KMS-11 (cell line): ENCODE results near the gene DTNBP1.

ENCODE experiments used
- H2AFZ ChIP-seq: fragments of 200-600 bp; sonication (generic); 2 replicates; pipeline ENCODE4 v1.6.1; 2016; ENCODE audit warnings: antibody characterized with exemption, mixed run types, low read depth
- H3K27ac ChIP-seq: fragments of 200-600 bp; sonication (generic); 2 replicates; pipeline ENCODE4 v1.6.1; 2016; ENCODE audit warnings: mild to moderate bottlenecking, mixed run types
- H3K27me3 ChIP-seq: fragments of 200-600 bp; sonication (generic); 2 replicates; pipeline ENCODE4 v1.6.1; 2017; ENCODE audit warnings: mild to moderate bottlenecking, low read depth, mixed run types, moderate library complexity; ENCODE audit not compliant: insufficient read depth
- H3K36me3 ChIP-seq: fragments of 200-600 bp; sonication (generic); 2 replicates; pipeline ENCODE4 v1.6.1; 2017; ENCODE audit warnings: mild to moderate bottlenecking, mixed run types; ENCODE audit not compliant: insufficient read depth
- H3K4me1 ChIP-seq: fragments of 200-600 bp; sonication (generic); 2 replicates; pipeline ENCODE4 v1.6.1; 2016; ENCODE audit warnings: mild to moderate bottlenecking, low read depth, mixed run types; ENCODE audit not compliant: poor library complexity, severe bottlenecking
- H3K4me2 ChIP-seq: fragments of 200-600 bp; sonication (generic); 2 replicates; pipeline ENCODE4 v1.7.0; 2016; ENCODE audit warnings: mild to moderate bottlenecking, mixed run types
- H3K4me3 ChIP-seq: fragments of 200-600 bp; sonication (generic); IDR thresholded peaks from 2 replicates; pipeline ENCODE4 v1.6.1; 2017; ENCODE audit warnings: low read depth, low read length, mixed read lengths; ENCODE audit not compliant: insufficient read depth
- H3K79me2 ChIP-seq: fragments of 200-600 bp; sonication (generic); 2 replicates; pipeline ENCODE4 v1.6.1; 2016; ENCODE audit warnings: low read depth, mixed run types; ENCODE audit not compliant: insufficient read depth
- H3K9ac ChIP-seq: fragments of 200-600 bp; sonication (generic); 2 replicates; pipeline ENCODE4 v1.6.1; 2016; ENCODE audit warnings: mild to moderate bottlenecking, mixed run types
- H4K20me1 ChIP-seq: fragments of 200-600 bp; sonication (generic); 2 replicates; pipeline ENCODE4 v1.6.1; 2016; ENCODE audit warnings: mild to moderate bottlenecking, mixed run types; ENCODE audit not compliant: insufficient read depth
- CTCF ChIP-seq: fragments of 200-600 bp; sonication (generic); conservative IDR thresholded peaks from 2 replicates; pipeline ENCODE4 v1.6.1; 2017; ENCODE audit warnings: low read depth, mild to moderate bottlenecking, antibody characterized with exemption, low read length, moderate library complexity, mixed read lengths

The DTNBP1 gene

DNA sequence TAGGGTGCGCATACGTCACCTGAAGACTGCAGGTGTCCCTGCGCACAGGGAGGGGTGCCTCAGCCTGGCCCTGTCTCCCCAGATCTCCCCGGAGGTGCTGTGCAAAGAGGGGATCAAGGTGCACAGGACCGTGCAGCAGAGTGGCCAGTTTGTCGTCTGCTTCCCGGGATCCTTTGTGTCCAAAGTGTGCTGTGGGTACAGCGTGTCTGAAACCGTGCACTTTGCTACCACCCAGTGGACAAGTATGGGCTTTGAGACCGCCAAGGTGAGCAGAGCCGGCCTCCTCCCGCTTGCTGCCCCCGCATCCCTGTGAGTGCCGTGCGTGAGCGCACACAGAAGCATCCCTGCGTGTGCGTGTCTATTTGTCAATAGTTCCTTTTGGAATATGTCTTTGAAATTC lies 150.7 kb downstream of the DTNBP1 start:
- Histone ChIP-seq H4K20me1 (no peaks in the 10 kb centered on the region), H3K9ac (no peak overlapping the region), H3K4me2 (no peak overlapping the region), H3K79me2 (no peaks in the 10 kb centered on the region), H3K27ac (no peak overlapping the region), H3K27me3 (no peaks in the 10 kb centered on the region), H3K36me3 (no peaks in the 10 kb centered on the region), H3K4me3 (no peak overlapping the region), H2AFZ (no peak overlapping the region), H3K4me1 (no peaks in the 10 kb centered on the region)
- no peak for TF ChIP-seq CTCF

DNA sequence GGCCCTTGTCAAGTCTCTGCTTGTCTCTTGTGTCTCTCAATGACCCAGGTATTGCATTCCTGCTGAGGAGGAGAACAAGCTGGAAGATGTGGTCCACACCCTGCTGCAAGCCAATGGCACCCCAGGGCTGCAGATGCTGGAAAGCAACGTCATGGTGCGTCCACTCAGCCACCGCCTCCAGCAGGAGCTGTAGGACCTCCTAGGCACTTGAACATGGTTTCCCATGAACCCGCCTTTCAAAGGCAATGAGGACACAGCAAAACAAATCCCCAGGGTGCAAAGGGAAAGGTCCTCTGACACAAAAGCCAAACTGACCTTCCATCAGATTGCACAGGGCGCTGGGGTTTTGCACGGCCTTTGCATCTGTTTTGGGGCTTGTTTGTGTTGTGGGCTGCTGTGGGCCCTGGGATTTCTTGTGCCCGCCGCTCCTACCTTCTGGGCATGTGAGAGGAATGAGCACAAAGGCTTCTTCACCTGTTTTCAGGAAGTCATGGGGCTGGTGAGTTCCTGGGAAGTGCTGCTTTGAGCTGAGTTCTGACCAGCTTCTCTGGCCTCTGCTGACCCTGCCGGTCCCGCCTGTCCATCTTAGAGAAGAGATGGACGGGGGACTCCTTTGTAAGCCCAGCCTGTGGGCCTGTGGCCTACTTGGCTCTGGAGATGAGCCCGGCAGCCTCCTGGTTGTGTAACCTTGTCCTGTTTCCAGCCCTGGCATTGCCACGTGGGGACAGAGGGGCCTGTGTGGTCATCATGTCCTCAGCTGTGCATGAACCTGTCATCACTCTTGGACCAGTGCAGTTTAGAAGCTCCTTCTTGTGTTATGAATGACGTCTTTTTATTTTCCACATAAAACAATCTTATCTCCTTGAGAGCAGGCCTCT lies 151.3 kb downstream of the DTNBP1 start:
- no peak for TF ChIP-seq CTCF
- Histone ChIP-seq H3K79me2 (no peaks in the 10 kb centered on the region), H2AFZ (no peak overlapping the region), H4K20me1 (no peaks in the 10 kb centered on the region), H3K4me3 (no peak overlapping the region), H3K9ac (no peak overlapping the region), H3K27me3 (no peaks in the 10 kb centered on the region), H3K4me1 (no peaks in the 10 kb centered on the region), H3K4me2 (no peak overlapping the region), H3K36me3 (no peaks in the 10 kb centered on the region), H3K27ac (no peak overlapping the region)

GRCh38 chr6:15510536-15511247 lies 152.1 kb downstream of the DTNBP1 start:
- Histone ChIP-seq H4K20me1 (no peaks in the 10 kb centered on the region), H3K36me3 (no peaks in the 10 kb centered on the region)

DNA sequence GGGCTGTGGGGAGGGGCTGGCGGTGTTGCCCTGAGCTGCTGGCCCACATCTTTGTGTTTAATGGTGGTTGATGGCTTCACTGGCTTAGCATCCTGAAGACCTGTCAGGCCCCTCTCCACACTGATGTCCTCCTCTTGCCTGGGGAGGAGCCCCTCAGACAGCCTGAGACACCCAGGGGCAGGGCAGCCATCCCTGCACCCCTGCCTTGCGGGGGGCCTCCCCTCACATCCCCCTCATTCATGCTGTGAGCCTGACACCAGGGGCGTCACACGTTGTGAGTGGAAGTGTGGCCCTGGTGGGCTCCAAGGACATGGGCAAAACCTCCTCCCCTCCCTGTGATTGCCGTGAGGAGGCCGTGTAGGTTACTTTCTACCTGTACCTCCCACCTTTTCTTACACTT lies 152.7 kb downstream of the DTNBP1 start:
- Histone ChIP-seq H3K36me3 (no peaks in the 10 kb centered on the region), H3K4me3 (no peak overlapping the region), H2AFZ (no peak overlapping the region), H3K27ac (no peak overlapping the region), H3K4me1 (no peaks in the 10 kb centered on the region), H4K20me1 (no peaks in the 10 kb centered on the region), H3K4me2 (no peak overlapping the region), H3K9ac (no peak overlapping the region), H3K27me3 (no peaks in the 10 kb centered on the region), H3K79me2 (no peaks in the 10 kb centered on the region)
- TF ChIP-seq CTCF = no peak

More at GRCh38 chr6:15510536-15511247, 152.1 kb downstream of the DTNBP1 start:
- no peak overlapping the region for H3K4me2 ChIP-seq
- no peaks in the 10 kb centered on the region for H3K4me1 ChIP-seq
- TF ChIP-seq CTCF = no peak
- no peak overlapping the region for H2AFZ ChIP-seq
- no peak overlapping the region for H3K27ac ChIP-seq
- H3K4me3 ChIP-seq = no peak overlapping the region
- no peak overlapping the region for H3K9ac ChIP-seq
- no peaks in the 10 kb centered on the region for H3K79me2 ChIP-seq
- H3K27me3 ChIP-seq = no peaks in the 10 kb centered on the region
